PFSK-1 (cell line): Measurements from ENCODE around the gene GAS7.

ENCODE experiments used
- POLR2AphosphoS5 ChIP-seq: IDR thresholded peaks from 2 replicates; pipeline ENCODE4 v1.6.1; 2012; ENCODE audit warnings: low read depth, mild to moderate bottlenecking, control low read depth, low read length, moderate library complexity
- SIN3A ChIP-seq: IDR thresholded peaks from 2 replicates; pipeline ENCODE4 v1.6.1; 2012; ENCODE audit warnings: mild to moderate bottlenecking, low read length, moderate library complexity, borderline replicate concordance; ENCODE audit not compliant: insufficient read depth
- TAF1 ChIP-seq: IDR thresholded peaks from 2 replicates; pipeline ENCODE4 v1.6.1; 2012; ENCODE audit warnings: low read length, control low read depth, borderline replicate concordance; ENCODE audit not compliant: insufficient read depth

DNA sequence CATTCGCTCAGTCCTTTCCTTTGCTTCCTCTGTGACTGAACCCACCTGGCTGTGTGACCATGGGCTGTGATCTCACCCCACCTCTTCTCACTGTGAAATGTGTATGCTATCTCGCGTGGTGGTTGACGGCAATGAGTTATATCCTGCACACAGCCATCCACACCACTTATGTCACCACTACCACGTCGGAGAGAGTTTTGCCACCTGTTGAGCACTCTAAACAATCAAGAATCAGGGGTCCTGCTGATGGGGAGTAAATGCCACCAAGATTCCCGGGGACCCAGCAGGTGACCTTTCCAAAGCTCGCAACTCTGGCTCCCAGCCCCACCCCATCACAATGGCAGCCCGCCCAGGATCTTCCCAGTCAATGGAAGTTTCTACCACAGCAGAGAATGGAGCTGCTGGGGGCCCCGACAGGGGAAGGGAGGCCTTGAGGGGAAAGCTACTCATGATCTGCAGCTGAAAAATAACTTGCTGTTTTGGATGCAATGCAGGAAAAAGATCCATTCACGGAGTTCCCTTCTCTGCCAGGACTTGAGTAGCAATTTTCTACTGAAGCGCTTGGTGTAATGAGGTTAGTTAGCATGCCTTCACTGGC is 267.2 kb downstream of the GAS7 start:
- TF ChIP-seq POLR2AphosphoS5, result no peak
- no peak for TF ChIP-seq TAF1
- TF ChIP-seq SIN3A, result no peak
